ENCODE data around the gene IPO13. TPM values are rescaled to one million over a fixed set of nuclear protein-coding genes. Genes with fewer than 3 reads are reported as not detected.

IPO13 gene
- total RNA-seq, 2 experiments from 2014 or later, result 23.7 to 24.5 TPM

DNA sequence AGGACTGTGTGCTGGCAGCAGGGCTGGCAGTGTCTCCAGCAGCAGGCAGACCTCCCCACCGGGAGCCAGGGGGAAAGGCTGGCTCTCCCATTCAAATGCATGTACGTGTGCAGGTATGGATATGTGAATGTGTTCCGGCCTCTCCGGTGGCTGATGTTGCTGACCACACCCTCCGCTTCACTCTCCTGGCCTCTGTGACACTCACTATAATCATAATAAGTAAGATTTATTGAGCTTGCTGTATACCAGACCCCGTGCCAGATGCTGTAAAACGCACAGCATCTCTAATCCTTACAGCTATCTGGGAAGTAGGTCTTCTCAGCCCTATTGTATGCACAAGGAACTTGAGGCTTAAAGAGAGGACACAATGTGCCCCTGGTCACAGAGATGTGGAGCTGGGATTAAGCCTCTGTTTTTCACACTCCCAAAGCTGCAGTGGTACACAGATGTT, 33.7 kb upstream of the IPO13 start:
- no peak overlapping the region for H3K27ac Mint-ChIP-seq
- POLR2A ChIA-PET, result no interaction called here
- CTCF ChIA-PET, result interaction anchor here (3.8 to 8.6 kb wide), 2 partner anchors 21 to 149 kb away, joined by 19 to 49 read pairs; partner anchors contain the start of gene ARTN
- H3K9me3 Mint-ChIP-seq (ENCODE audit: insufficient read depth), result no peaks in the 10 kb centered on the region
- no peaks in the 10 kb centered on the region for H3K4me1 Mint-ChIP-seq (ENCODE audit: low read depth)
- H3K27me3 Mint-ChIP-seq (ENCODE audit: low read depth), result no peaks in the 10 kb centered on the region
- H3K36me3 Mint-ChIP-seq (ENCODE audit: low read depth), result no peaks in the 10 kb centered on the region
- no peak for ATAC-seq
- DNase-seq, result no peak
- no peak overlapping the region for H3K4me3 Mint-ChIP-seq

GRCh38 chr1:43913666-43914360, 32.9 kb upstream of the IPO13 start:
- ChIA-PET CTCF (interaction anchor here (3.8 to 8.6 kb wide), 2 partner anchors 21 to 150 kb away, joined by 19 to 49 read pairs; partner anchors contain the start of gene ARTN), POLR2A (no interaction called here)
- H3K4me3 Mint-ChIP-seq, result no peak overlapping the region
- no peaks in the 10 kb centered on the region for H3K27me3 Mint-ChIP-seq (ENCODE audit: low read depth)
- H3K36me3 Mint-ChIP-seq (ENCODE audit: low read depth), result no peaks in the 10 kb centered on the region
- ATAC-seq, result no peak
- no peaks in the 10 kb centered on the region for H3K9me3 Mint-ChIP-seq (ENCODE audit: insufficient read depth)
- H3K4me1 Mint-ChIP-seq (ENCODE audit: low read depth), result peaks cover 1% of the 10 kb centered on the region
- no peak overlapping the region for H3K27ac Mint-ChIP-seq
- no peak for DNase-seq

DNA sequence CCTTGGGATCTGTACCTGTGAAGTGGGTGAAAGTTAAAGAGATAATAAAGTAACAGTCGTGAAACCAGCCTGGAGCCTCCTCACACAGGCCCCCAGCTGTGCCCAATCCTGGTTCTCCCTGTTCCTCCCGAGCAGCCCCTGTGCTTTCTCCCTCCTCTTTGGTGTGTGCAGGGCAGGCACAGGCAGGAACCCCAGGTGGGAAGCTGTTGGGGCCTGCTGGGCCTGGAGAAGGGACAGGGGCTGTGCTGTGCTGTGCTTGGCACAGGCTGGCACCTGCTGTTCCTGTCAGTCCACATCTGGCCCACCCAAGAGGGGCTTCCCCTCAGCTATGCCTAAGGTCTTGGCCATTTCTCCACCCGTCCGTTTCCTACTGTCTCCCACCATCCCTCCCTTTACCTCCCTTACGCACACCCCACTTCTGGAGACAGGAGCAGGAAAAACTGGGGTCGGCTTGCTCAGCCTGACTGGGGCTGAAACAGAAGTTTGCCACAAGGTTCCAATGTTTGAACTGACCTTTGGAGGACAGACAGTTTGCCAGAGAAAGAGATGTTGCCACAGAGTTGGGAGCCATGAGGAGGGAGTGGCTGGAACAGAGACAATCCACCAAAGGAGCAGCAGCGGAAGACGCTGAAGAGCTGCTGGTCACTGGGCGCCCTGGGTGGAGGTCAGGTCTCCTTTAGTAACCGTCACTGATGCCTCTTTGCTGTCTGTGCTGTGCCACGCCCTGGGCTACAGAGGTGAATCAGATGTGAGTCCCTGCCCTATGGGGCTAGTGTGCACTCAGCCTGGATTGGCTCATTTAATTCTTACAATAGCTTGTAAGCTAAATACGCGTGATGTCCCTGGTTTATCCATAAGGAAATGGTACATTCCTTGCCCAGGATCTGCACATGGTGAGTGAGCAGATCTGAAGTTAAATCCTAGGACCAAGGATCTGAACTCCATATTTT, 31.9 kb upstream of the IPO13 start:
- H3K9me3 Mint-ChIP-seq (ENCODE audit: insufficient read depth), result no peaks in the 10 kb centered on the region
- ATAC-seq, result no peak
- POLR2A ChIA-PET, result no interaction called here
- H3K27ac Mint-ChIP-seq, result no peak overlapping the region
- H3K4me3 Mint-ChIP-seq, result no peak overlapping the region
- H3K36me3 Mint-ChIP-seq (ENCODE audit: low read depth), result no peaks in the 10 kb centered on the region
- no peak for DNase-seq
- CTCF ChIA-PET, result interaction anchor here (0.9 to 8.6 kb wide), 2 partner anchors 20 to 151 kb away, joined by 4 to 49 read pairs; partner anchors contain the start of gene ARTN
- no peaks in the 10 kb centered on the region for H3K27me3 Mint-ChIP-seq (ENCODE audit: low read depth)
- H3K4me1 Mint-ChIP-seq (ENCODE audit: low read depth), result peaks cover 9% of the 10 kb centered on the region

DNA sequence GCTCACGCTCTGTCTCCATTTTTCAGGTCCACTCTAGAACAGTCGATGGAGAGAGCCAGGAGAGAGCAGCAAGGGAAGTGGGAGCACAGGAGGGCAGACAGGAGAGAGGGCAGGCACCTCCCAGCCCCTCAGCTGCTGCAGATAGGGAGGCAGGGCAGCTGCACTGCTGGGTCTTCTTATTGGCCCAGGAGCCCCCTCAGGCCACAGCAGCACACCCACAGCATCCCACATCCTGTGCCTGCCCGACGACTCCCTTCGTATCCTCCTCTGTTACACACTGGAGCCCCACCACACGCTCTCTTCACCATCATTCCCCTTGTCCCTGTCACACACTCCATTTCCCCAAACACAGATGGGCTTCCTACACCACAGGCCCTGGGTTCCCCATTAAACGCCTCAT, 26.8 kb upstream of the IPO13 start:
- ChIA-PET CTCF (interaction anchor here (1.5 to 3.1 kb wide), 3 partner anchors 9 to 157 kb away, joined by 5 to 21 read pairs (median 8); partner anchors contain the start of gene ARTN), POLR2A (interaction anchor here (1.3 kb wide), 1 partner anchor 130 kb away, joined by 3 read pairs; no protein-coding TSS in a partner anchor)
- Mint-ChIP-seq H3K9me3 (ENCODE audit: insufficient read depth) (no peaks in the 10 kb centered on the region), H3K36me3 (ENCODE audit: low read depth) (peaks cover 2% of the 10 kb centered on the region), H3K4me3 (no peak overlapping the region), H3K27ac (peak overlapping the region; percentile 18), H3K27me3 (ENCODE audit: low read depth) (no peaks in the 10 kb centered on the region), H3K4me1 (ENCODE audit: low read depth) (peaks cover 13% of the 10 kb centered on the region)
- ATAC-seq (peak; percentile 65), DNase-seq (peak; percentile 28)

GRCh38 chr1:43921022-43921421, 25.7 kb upstream of the IPO13 start:
- no peaks in the 10 kb centered on the region for H3K27me3 Mint-ChIP-seq (ENCODE audit: low read depth)
- ATAC-seq (no peak), DNase-seq (no peak)
- H3K4me1 Mint-ChIP-seq (ENCODE audit: low read depth), result peaks cover 13% of the 10 kb centered on the region
- peaks cover 2% of the 10 kb centered on the region for H3K36me3 Mint-ChIP-seq (ENCODE audit: low read depth)
- H3K9me3 Mint-ChIP-seq (ENCODE audit: insufficient read depth), result no peaks in the 10 kb centered on the region
- CTCF ChIA-PET, result interaction anchor here (0.9 to 2.4 kb wide), 2 partner anchors 8 to 14 kb away, joined by 4 to 8 read pairs; no protein-coding TSS in a partner anchor
- peak overlapping the region; percentile 50 for H3K27ac Mint-ChIP-seq
- H3K4me3 Mint-ChIP-seq, result no peak overlapping the region
- POLR2A ChIA-PET, result interaction anchor here (0.6 kb wide), 1 partner anchor 18 kb away, joined by 3 read pairs; no protein-coding TSS in a partner anchor

DNA sequence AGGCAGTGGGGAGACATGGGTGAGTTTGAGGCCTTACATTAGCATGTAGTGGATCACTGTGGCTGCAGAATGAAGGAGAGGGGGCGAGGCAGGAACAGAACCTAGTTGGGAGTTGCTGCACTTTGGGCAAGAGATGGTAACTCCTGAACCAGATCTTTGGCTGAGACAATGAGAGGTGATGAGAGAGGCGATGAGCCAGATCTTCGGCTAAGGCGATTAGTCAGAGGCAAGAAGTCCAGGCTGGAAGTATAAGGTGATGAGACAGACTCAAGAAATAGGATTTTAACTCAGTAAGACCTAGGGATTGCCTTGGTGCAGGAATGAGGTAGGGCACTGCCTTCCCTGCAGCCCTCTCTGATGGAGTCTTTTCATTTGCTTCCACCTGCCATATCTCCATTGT, 22.2 kb upstream of the IPO13 start:
- CTCF ChIA-PET, result interaction anchor here (1.8 to 4.4 kb wide), 2 partner anchors 10 to 161 kb away, joined by 9 to 25 read pairs; partner anchors contain the start of gene ARTN

GRCh38 chr1:43925846-43926245, 20.9 kb upstream of the IPO13 start:
- no peak overlapping the region for H3K4me3 Mint-ChIP-seq
- ChIA-PET CTCF (interaction anchor here (0.8 to 4.4 kb wide), 2 partner anchors 9 to 162 kb away, joined by 5 to 25 read pairs; partner anchors contain the start of gene ARTN), POLR2A (no interaction called here)
- H3K27me3 Mint-ChIP-seq (ENCODE audit: low read depth), result no peaks in the 10 kb centered on the region
- H3K4me1 Mint-ChIP-seq (ENCODE audit: low read depth), result no peaks in the 10 kb centered on the region
- DNase-seq, result no peak
- H3K27ac Mint-ChIP-seq, result no peak overlapping the region
- no peaks in the 10 kb centered on the region for H3K9me3 Mint-ChIP-seq (ENCODE audit: insufficient read depth)
- ATAC-seq, result no peak
- peaks cover 2% of the 10 kb centered on the region for H3K36me3 Mint-ChIP-seq (ENCODE audit: low read depth)

More for the DNA sequence above, 22.2 kb upstream of the IPO13 start:
- Mint-ChIP-seq H3K4me1 (ENCODE audit: low read depth) (peaks cover 8% of the 10 kb centered on the region), H3K27ac (no peak overlapping the region), H3K4me3 (no peak overlapping the region), H3K9me3 (ENCODE audit: insufficient read depth) (no peaks in the 10 kb centered on the region), H3K36me3 (ENCODE audit: low read depth) (peaks cover 2% of the 10 kb centered on the region), H3K27me3 (ENCODE audit: low read depth) (no peaks in the 10 kb centered on the region)
- ATAC-seq (no peak), DNase-seq (no peak)
- POLR2A ChIA-PET, result no interaction called here

GRCh38 chr1:43930168-43930948, 16.4 kb upstream of the IPO13 start:
- Mint-ChIP-seq H3K4me3 (no peak overlapping the region), H3K9me3 (ENCODE audit: insufficient read depth) (no peaks in the 10 kb centered on the region), H3K36me3 (ENCODE audit: low read depth) (peaks cover 2% of the 10 kb centered on the region), H3K4me1 (ENCODE audit: low read depth) (peaks cover 15% of the 10 kb centered on the region), H3K27ac (no peak overlapping the region), H3K27me3 (ENCODE audit: low read depth) (peaks cover 14% of the 10 kb centered on the region)
- ChIA-PET POLR2A (no interaction called here), CTCF (interaction anchor here (1.0 to 11.3 kb wide), 10 partner anchors 9 to 222 kb away, joined by 3 to 506 read pairs (median 4); no protein-coding TSS in a partner anchor)
- peak; percentile 34 for DNase-seq
- ATAC-seq, result no peak

GRCh38 chr1:43930949-43931275, 15.8 kb upstream of the IPO13 start:
- peaks cover 17% of the 10 kb centered on the region for H3K27me3 Mint-ChIP-seq (ENCODE audit: low read depth)
- no peaks in the 10 kb centered on the region for H3K9me3 Mint-ChIP-seq (ENCODE audit: insufficient read depth)
- H3K4me1 Mint-ChIP-seq (ENCODE audit: low read depth), result peaks cover 19% of the 10 kb centered on the region
- ChIA-PET POLR2A (no interaction called here), CTCF (interaction anchor here (1.0 to 11.3 kb wide), 9 partner anchors 9 to 223 kb away, joined by 3 to 506 read pairs (median 4); no protein-coding TSS in a partner anchor)
- H3K36me3 Mint-ChIP-seq (ENCODE audit: low read depth), result peaks cover 2% of the 10 kb centered on the region
- DNase-seq, result no peak
- H3K4me3 Mint-ChIP-seq, result no peak overlapping the region
- H3K27ac Mint-ChIP-seq, result no peak overlapping the region
- no peak for ATAC-seq

DNA sequence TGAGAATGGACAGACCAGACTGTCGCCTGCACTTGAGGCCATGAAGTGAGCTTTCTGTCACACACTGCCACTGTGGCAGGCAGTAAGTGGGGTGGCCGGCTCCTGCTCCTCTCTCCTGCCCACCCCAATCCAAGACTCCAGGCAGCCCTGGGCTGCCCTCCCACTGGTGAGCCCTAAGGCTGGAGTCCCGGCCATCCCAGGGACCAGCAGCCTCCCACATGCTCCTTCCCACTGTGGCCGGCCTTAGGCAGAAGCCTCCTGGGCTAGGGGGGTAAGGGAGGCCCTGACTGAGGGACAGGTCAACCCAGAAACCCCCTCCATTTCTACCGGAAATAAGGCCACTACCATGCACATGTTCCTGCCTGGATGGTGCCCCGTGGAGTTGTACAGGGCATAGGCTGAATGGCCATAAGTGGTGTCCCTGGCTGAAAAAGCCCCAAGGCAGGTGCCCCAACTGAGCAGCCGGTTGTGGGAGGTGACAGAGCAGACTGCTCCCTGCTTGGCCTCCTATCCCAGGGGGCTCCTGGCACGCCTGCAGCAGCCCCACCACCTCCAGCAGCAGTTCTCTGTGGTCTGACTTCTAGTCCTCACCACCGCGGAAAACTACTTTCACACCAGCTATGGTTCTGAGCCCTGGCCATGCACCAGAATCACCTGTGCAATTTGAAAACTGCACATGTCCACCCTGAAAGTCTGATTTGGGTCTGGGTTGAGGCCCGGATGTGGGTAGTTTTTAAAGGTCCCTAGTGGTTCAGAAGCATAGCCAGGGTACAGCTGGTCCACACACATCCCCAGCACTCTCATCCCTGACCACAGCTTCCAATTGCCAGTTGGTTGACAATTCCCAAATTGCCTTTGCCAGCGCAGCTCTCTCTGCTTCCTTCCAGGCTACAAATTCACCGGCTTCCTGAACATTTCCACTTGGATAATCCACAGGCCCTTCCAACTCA, 14.8 kb upstream of the IPO13 start:
- no peak overlapping the region for H3K27ac Mint-ChIP-seq
- DNase-seq (no peak), ATAC-seq (no peak)
- ChIA-PET CTCF (interaction anchor here (1.3 to 11.3 kb wide), 3 partner anchors 15 to 167 kb away, joined by 3 to 506 read pairs (median 148); partner anchors contain the start of gene IPO13), POLR2A (interaction anchor here (0.9 kb wide), 1 partner anchor 225 kb away, joined by 3 read pairs; the partner anchor contains the start of gene ST3GAL3)
- H3K4me1 Mint-ChIP-seq (ENCODE audit: low read depth), result peaks cover 23% of the 10 kb centered on the region
- no peaks in the 10 kb centered on the region for H3K9me3 Mint-ChIP-seq (ENCODE audit: insufficient read depth)
- H3K4me3 Mint-ChIP-seq, result no peak overlapping the region
- peaks cover 20% of the 10 kb centered on the region for H3K27me3 Mint-ChIP-seq (ENCODE audit: low read depth)
- H3K36me3 Mint-ChIP-seq (ENCODE audit: low read depth), result peaks cover 2% of the 10 kb centered on the region
